K562 (cell line): Measurements from ENCODE around the gene TMEM144. TPM values are rescaled to one million over a fixed set of nuclear protein-coding genes. Genes with fewer than 3 reads are reported as not detected.

ENCODE experiments used
- ATAC-seq: fragments of 200-7000 bp; cut with Tn5 transposase; 3 replicates; pipeline ENCODE4 v1.9.1; 2020; ENCODE audit warnings: moderate library complexity
- BruUV-seq: library from RNA; stranded (reverse); fragments of 400-500 nt; replicated peaks from 2 replicates; lab custom pipeline; 2021; lab: Mats Ljungman, UMichigan
- CTCF ChIA-PET: fragments of 300-600 bp; formaldehyde crosslinking; extraction: SDS; loops from one replicate; lab custom pipeline; 2021; ENCODE audit warnings: low intra/inter-chr PET ratio; lab: Yijun Ruan, JAX
- POLR2A ChIA-PET: fragments of 300-600, 350-650 bp; sonication (Branson Sonifier 250); formaldehyde crosslinking; extraction: SDS; loops from one replicate; lab custom pipeline; 2021; ENCODE audit warnings: antibody characterized with exemption, inconsistent platforms; lab: Yijun Ruan, JAX
- DNase-seq, 4 experiments: peaks; one replicate each; pipeline versions ENCODE4 v3.0.0 to v3.0.0-alpha.2; 2011 to 2018; ENCODE audit warnings: low spot score in 3 of 4, mixed read lengths in 3 of 4; ENCODE audit errors: extremely low read depth in 1 of 4
- FAIRE-seq: peaks from 2 replicates; lab custom pipeline; 2011; peaks lifted over from hg19 to GRCh38; lab: Jason Lieb, UNC
- H2AFZ ChIP-seq: 2 replicates; pipeline ENCODE4 v1.6.0; 2011; ENCODE audit warnings: low read depth, low read length, control low read depth, inconsistent platforms
- H3K27ac ChIP-seq: fragments of 200-600 bp; 3 replicates; pipeline ENCODE4 v1.8.0; 2011; ENCODE audit warnings: low read depth, mild to moderate bottlenecking, control low read depth, inconsistent platforms, low read length, moderate library complexity, mixed read lengths; ENCODE audit errors: extremely low read depth
- H3K27me3 ChIP-seq, 2 experiments: fragments of 300-600 bp in 1 of 2; 2 replicates in 1 of 2; 3 replicates in 1 of 2; pipeline versions ENCODE4 v1.6.0 to v1.8.0; 2011; ENCODE audit warnings: inconsistent platforms in 2 of 2, low read length in 2 of 2, mild to moderate bottlenecking in 1 of 2, mixed read lengths in 1 of 2, moderate library complexity in 1 of 2; ENCODE audit not compliant: control insufficient read depth in 2 of 2, insufficient read depth in 2 of 2
- H3K36me3 ChIP-seq: fragments of 300-600 bp; 3 replicates; pipeline ENCODE4 v1.8.0; 2011; ENCODE audit warnings: mild to moderate bottlenecking, low read length, inconsistent platforms; ENCODE audit not compliant: control insufficient read depth, insufficient read depth
- H3K4me1 ChIP-seq, 2 experiments: fragments of 200-600 bp in 1 of 2; replicated peaks in 1 of 2; 2 replicates in 1 of 2; 3 replicates in 1 of 2; pipeline versions ENCODE4 v1.5.1 to v1.8.0; 2011; ENCODE audit warnings: inconsistent platforms in 2 of 2, low read length in 2 of 2, mild to moderate bottlenecking in 1 of 2, mixed read lengths in 1 of 2, moderate library complexity in 1 of 2; ENCODE audit not compliant: control insufficient read depth in 2 of 2, insufficient read depth in 2 of 2
- H3K4me2 ChIP-seq: 2 replicates; pipeline ENCODE4 v1.6.1; 2011; ENCODE audit warnings: low read length, control low read depth, inconsistent platforms, mixed read lengths; ENCODE audit not compliant: insufficient read depth
- H3K4me3 ChIP-seq: fragments of 200-600 bp; sonication (generic), shearing (Covaris generic); 2 replicates; pipeline ENCODE4 v1.5.1; 2016; ENCODE audit warnings: control low read depth, inconsistent platforms
- H3K79me2 ChIP-seq: fragments of 200-600 bp; 3 replicates; pipeline ENCODE4 v1.8.0; 2011; ENCODE audit warnings: low read length, inconsistent platforms; ENCODE audit not compliant: control insufficient read depth, insufficient read depth
- H3K9ac ChIP-seq, 2 experiments: 2 replicates each; pipeline versions ENCODE4 v1.6.0 to v1.6.1; 2011; ENCODE audit warnings: low read depth in 2 of 2, low read length in 2 of 2, control low read depth in 1 of 2, inconsistent platforms in 1 of 2, mild to moderate bottlenecking in 1 of 2, mixed read lengths in 1 of 2; ENCODE audit not compliant: insufficient read depth in 1 of 2
- H3K9me1 ChIP-seq: one replicate; pipeline ENCODE4 v1.6.0; 2011; ENCODE audit warnings: inconsistent platforms, mild to moderate bottlenecking, low read length, moderate library complexity; ENCODE audit not compliant: control insufficient read depth, insufficient read depth
- H3K9me3 ChIP-seq: replicated peaks from 2 replicates; pipeline ENCODE4 v1.5.1; 2011; ENCODE audit warnings: low read depth, low read length, inconsistent platforms; ENCODE audit not compliant: control insufficient read depth, insufficient read depth
- H4K20me1 ChIP-seq: replicated peaks from 2 replicates; pipeline ENCODE4 v1.6.1; 2011; ENCODE audit warnings: low read length, inconsistent platforms, mixed read lengths; ENCODE audit not compliant: control insufficient read depth, insufficient read depth
- ARHGAP35 ChIP-seq: fragments of 450-650 bp; IDR thresholded peaks from 2 replicates; pipeline ENCODE4 v1.6.1; 2018; ENCODE audit not compliant: partially characterized antibody
- CBFB ChIP-seq: sonication (generic); formaldehyde crosslinking; IDR thresholded peaks from 2 replicates; pipeline ENCODE4 v1.4.0; 2020; ENCODE audit warnings: mild to moderate bottlenecking, missing genetic modification reagents
- DDX20 ChIP-seq: fragments of 450-650 bp; IDR thresholded peaks from 2 replicates; pipeline ENCODE4 v1.6.1; 2016; ENCODE audit warnings: missing genetic modification characterization, low read depth, mild to moderate bottlenecking, missing compliant biosample characterization, moderate library complexity
- EZH2 ChIP-seq: IDR thresholded peaks from 2 replicates; pipeline ENCODE4 v1.6.1; 2012; ENCODE audit warnings: low read depth, mild to moderate bottlenecking, inconsistent platforms, low read length, borderline replicate concordance
- MCM7 ChIP-seq, 2 experiments: fragments of 450-650 bp; IDR thresholded peaks; 2 replicates each; pipeline ENCODE4 v1.6.1; 2016 to 2018
- NR2C1 ChIP-seq, 2 experiments: fragments of 450-650 bp; IDR thresholded peaks; 2 replicates each; pipeline ENCODE4 v1.6.1; 2017; ENCODE audit warnings: mild to moderate bottlenecking in 2 of 2, antibody characterized with exemption in 1 of 2, inconsistent platforms in 1 of 2, missing compliant biosample characterization in 1 of 2, missing genetic modification characterization in 1 of 2
- PTBP1 ChIP-seq: fragments of 200-400 bp; formaldehyde crosslinking; IDR thresholded peaks from 2 replicates; pipeline ENCODE4 v1.6.1; 2017; ENCODE audit warnings: low read depth, low read length
- RFX5 ChIP-seq: IDR thresholded peaks from 2 replicates; pipeline ENCODE4 v1.6.1; 2011; ENCODE audit warnings: low read depth, mild to moderate bottlenecking, improper control_type of control experiment, low read length
- TSC22D4 ChIP-seq: fragments of 450-650 bp; IDR thresholded peaks from 2 replicates; pipeline ENCODE4 v1.6.1; 2016; ENCODE audit warnings: missing genetic modification characterization, missing biosample characterization, control low read depth
- ZNF24 ChIP-seq: fragments of 450-650 bp; IDR thresholded peaks from 2 replicates; pipeline ENCODE4 v1.6.1; 2016
- ZNF274 ChIP-seq: IDR thresholded peaks from 2 replicates; pipeline ENCODE4 v1.6.1; 2011; ENCODE audit warnings: low read depth, mild to moderate bottlenecking, low read length, moderate library complexity, borderline replicate concordance
- WGBS: fragments of 100-300 bp; shearing (Covaris generic); methylation state at CpG from one replicate; pipeline ENCODE4 v1.1.6; 2016; ENCODE audit warnings: low coverage, mixed read lengths; ENCODE audit not compliant: insufficient coverage; ENCODE audit errors: missing lambda C conversion rate; 5-methylcytosine and 5-hydroxymethylcytosine counted together
- in situ Hi-C: fragments of 300-500 bp; cut with MboI; formaldehyde crosslinking; loops from 4 replicates; pipeline ENCODE4 v1.15.0; 2018; ENCODE audit warnings: inconsistent platforms, mixed read lengths
- intact Hi-C: fragments of 100-400 bp; cut with micrococcal nuclease; formaldehyde crosslinking; loops from 2 replicates; pipeline ENCODE4 v1.14.2; 2022
- polyA plus RNA-seq, 8 experiments: library from polyadenylated mRNA; depleted of rRNA in 4 of 8; stranded (reverse) in 5 of 8; unstranded in 3 of 8; fragments of >200 nt; fragmentation: Nextera tagmentation in 2 of 8; fragmentation: Illumina TruSeq in 1 of 8; extraction: Ambion mirVana in 2 of 8; extraction: Trizol in 1 of 8; gene quantifications; 2 replicates each; pipeline versions ENCODE4 v1.2.1 to v1.2.3, GENCODE V29; 2011 to 2014; ENCODE audit warnings: inconsistent platforms in 1 of 8, missing spikeins in 1 of 8
- total RNA-seq, 7 experiments: library from RNA; depleted of rRNA in 6 of 7; stranded (reverse); fragments of >200 nt in 6 of 7; fragmentation: Illumina TruSeq in 2 of 7; extraction: Trizol in 2 of 7; gene quantifications; 2 replicates each; pipeline versions ENCODE4 v1.2.1 to v1.2.3, GENCODE V29; 2011 to 2021; ENCODE audit warnings: low replicate concordance in 1 of 7
- TF ChIP-seq, protein P1 (sequence below): fragments of 450-650 bp; IDR thresholded peaks from 2 replicates; pipeline ENCODE4 v1.6.1; 2014; ENCODE audit warnings: low read depth, mild to moderate bottlenecking, moderate library complexity, borderline replicate concordance
- TF ChIP-seq, protein P2 (sequence below): sonication (generic); formaldehyde crosslinking; IDR thresholded peaks from 2 replicates; pipeline ENCODE4 v1.8.0; 2022; ENCODE audit warnings: mild to moderate bottlenecking, missing genetic modification reagents, borderline replicate concordance
- TF ChIP-seq, protein P3 (sequence below): fragments of 150-350 bp; IDR thresholded peaks from 2 replicates; pipeline ENCODE4 v1.6.1; 2014; ENCODE audit warnings: low read depth, mild to moderate bottlenecking, low read length, borderline replicate concordance

TMEM144 gene
- total and polyA plus RNA-seq, 9 of the 15 experiments (the other 6 are each of a cell fraction or from before 2014, with no cell fraction given), result 4.0 to 12.0 (median 6.1) TPM

DNA sequence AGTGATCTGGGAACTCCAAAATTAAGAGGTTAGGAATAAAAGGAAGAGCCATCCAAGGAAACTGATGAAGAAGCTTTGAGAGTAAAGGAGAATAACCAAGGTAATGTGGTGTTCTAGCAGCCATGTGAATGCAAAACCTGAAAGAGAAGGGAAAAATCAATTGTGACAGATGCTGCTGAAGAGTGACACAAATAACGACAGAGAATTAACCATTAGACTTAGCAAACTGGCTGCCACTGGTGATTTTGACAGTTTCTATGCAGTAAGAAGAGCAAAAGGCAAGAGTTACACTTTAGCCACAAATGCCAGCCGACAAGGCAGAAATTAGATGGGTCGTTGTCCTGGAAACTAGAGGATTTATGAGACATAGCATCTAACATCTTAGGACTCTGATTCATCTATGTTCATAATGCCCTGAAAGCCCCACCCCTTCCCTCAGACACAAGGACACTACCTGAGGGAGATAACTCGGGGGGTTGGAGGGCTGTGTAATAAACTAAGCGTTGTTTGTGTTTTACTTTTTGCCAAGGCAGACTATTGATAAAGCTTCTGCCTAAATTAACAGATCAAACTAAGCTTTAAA, 13.0 kb upstream of the TMEM144 start:
- no peaks in the 10 kb centered on the region for H3K27me3 ChIP-seq
- intact Hi-C loops, result loop anchor here (10.0 kb wide), 1 partner anchor 428 kb away; no protein-coding TSS in a partner anchor
- CTCF ChIA-PET, result no interaction called here
- H3K9me3 ChIP-seq, result no peaks in the 10 kb centered on the region
- no peaks in the 10 kb centered on the region for H3K9me1 ChIP-seq
- DNase-seq (no peak), ATAC-seq (no peak), FAIRE-seq (no peak)
- POLR2A ChIA-PET, result no interaction called here
- no peak overlapping the region for H3K4me3 ChIP-seq
- H3K4me1 ChIP-seq, result no peaks in the 10 kb centered on the region
- 10% methylated on average over 5 of the region's 5 CpGs for WGBS
- H3K79me2 ChIP-seq, result no peaks in the 10 kb centered on the region
- H3K9ac ChIP-seq, result no peak overlapping the region
- no peaks in the 10 kb centered on the region for H3K36me3 ChIP-seq
- no peak overlapping the region for H3K4me2 ChIP-seq
- in situ Hi-C loops, result no loop called here
- no peaks in the 10 kb centered on the region for H4K20me1 ChIP-seq
- no peak overlapping the region for H2AFZ ChIP-seq
- no TSS peak for BruUV-seq
- H3K27ac ChIP-seq, result no peak overlapping the region
- TF ChIP-seq, protein P1, sequence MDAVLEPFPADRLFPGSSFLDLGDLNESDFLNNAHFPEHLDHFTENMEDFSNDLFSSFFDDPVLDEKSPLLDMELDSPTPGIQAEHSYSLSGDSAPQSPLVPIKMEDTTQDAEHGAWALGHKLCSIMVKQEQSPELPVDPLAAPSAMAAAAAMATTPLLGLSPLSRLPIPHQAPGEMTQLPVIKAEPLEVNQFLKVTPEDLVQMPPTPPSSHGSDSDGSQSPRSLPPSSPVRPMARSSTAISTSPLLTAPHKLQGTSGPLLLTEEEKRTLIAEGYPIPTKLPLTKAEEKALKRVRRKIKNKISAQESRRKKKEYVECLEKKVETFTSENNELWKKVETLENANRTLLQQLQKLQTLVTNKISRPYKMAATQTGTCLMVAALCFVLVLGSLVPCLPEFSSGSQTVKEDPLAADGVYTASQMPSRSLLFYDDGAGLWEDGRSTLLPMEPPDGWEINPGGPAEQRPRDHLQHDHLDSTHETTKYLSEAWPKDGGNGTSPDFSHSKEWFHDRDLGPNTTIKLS, result no peak
- TF ChIP-seq PTBP1 (no peak), RFX5 (no peak), NR2C1 (IDR thresholded peaks at IDR 0.05) (no peak), NR2C1 (tag; IDR thresholded peaks at IDR 0.05) (no peak), EZH2 (no peak), CBFB (CRISPR knock-in tag) (no peak), TSC22D4 (no peak), ZNF274 (no peak), ARHGAP35 (no peak), DDX20 (no peak), ZNF24 (no peak), MCM7 (IDR thresholded peaks at IDR 0.05) (no peak)
- TF ChIP-seq, protein P2, sequence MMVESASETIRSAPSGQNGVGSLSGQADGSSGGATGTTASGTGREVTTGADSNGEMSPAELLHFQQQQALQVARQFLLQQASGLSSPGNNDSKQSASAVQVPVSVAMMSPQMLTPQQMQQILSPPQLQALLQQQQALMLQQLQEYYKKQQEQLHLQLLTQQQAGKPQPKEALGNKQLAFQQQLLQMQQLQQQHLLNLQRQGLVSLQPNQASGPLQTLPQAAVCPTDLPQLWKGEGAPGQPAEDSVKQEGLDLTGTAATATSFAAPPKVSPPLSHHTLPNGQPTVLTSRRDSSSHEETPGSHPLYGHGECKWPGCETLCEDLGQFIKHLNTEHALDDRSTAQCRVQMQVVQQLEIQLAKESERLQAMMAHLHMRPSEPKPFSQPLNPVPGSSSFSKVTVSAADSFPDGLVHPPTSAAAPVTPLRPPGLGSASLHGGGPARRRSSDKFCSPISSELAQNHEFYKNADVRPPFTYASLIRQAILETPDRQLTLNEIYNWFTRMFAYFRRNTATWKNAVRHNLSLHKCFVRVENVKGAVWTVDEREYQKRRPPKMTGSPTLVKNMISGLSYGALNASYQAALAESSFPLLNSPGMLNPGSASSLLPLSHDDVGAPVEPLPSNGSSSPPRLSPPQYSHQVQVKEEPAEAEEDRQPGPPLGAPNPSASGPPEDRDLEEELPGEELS (CRISPR knock-in tag), result no peak
- TF ChIP-seq, protein P3, sequence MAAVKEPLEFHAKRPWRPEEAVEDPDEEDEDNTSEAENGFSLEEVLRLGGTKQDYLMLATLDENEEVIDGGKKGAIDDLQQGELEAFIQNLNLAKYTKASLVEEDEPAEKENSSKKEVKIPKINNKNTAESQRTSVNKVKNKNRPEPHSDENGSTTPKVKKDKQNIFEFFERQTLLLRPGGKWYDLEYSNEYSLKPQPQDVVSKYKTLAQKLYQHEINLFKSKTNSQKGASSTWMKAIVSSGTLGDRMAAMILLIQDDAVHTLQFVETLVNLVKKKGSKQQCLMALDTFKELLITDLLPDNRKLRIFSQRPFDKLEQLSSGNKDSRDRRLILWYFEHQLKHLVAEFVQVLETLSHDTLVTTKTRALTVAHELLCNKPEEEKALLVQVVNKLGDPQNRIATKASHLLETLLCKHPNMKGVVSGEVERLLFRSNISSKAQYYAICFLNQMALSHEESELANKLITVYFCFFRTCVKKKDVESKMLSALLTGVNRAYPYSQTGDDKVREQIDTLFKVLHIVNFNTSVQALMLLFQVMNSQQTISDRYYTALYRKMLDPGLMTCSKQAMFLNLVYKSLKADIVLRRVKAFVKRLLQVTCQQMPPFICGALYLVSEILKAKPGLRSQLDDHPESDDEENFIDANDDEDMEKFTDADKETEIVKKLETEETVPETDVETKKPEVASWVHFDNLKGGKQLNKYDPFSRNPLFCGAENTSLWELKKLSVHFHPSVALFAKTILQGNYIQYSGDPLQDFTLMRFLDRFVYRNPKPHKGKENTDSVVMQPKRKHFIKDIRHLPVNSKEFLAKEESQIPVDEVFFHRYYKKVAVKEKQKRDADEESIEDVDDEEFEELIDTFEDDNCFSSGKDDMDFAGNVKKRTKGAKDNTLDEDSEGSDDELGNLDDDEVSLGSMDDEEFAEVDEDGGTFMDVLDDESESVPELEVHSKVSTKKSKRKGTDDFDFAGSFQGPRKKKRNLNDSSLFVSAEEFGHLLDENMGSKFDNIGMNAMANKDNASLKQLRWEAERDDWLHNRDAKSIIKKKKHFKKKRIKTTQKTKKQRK, result no peak
